ENCODE data around the gene KLHDC3. TPM values are rescaled to one million over a fixed set of nuclear protein-coding genes. Genes with fewer than 3 reads are reported as not detected.
"Not testable (repeated sequence)": the region's sequence is repeated elsewhere in the genome, so short reads cannot be mapped to it uniquely, and the experiment has no call there.

KLHDC3 gene
- total RNA-seq, 1 donor from 2014 or later = 104 TPM

- Mint-ChIP-seq H3K4me3 (no peak overlapping the region), H3K27ac (no peak overlapping the region), H3K36me3 (peaks cover 18% of the 10 kb centered on the region), H3K27me3 (no peaks in the 10 kb centered on the region), H3K4me1 (ENCODE audit: unreplicated experiment) (no peaks in the 10 kb centered on the region), H3K9me3 (no peaks in the 10 kb centered on the region)
- DNase-seq (ENCODE audit: extremely low spot score, unreplicated experiment) = no peak
- no peak for TF ChIP-seq CTCF (conservative IDR thresholded peaks at IDR 0.05)
Measured at GRCh38 chr6:43037197-43037596, 23.1 kb downstream of the KLHDC3 start.

GRCh38 chr6:43037706-43038105 is 23.7 kb downstream of the KLHDC3 start:
- no peaks in the 10 kb centered on the region for H3K4me1 Mint-ChIP-seq (ENCODE audit: unreplicated experiment)

GRCh38 chr6:43038727-43039126 is 24.7 kb downstream of the KLHDC3 start:
- Mint-ChIP-seq H3K27me3 (no peaks in the 10 kb centered on the region), H3K27ac (no peak overlapping the region), H3K4me3 (no peak overlapping the region), H3K4me1 (ENCODE audit: unreplicated experiment) (no peaks in the 10 kb centered on the region), H3K9me3 (no peaks in the 10 kb centered on the region), H3K36me3 (peaks cover 18% of the 10 kb centered on the region)
- TF ChIP-seq CTCF (conservative IDR thresholded peaks at IDR 0.05) = no peak
- no peak for DNase-seq (ENCODE audit: extremely low spot score, unreplicated experiment)

More at GRCh38 chr6:43037706-43038105, 23.7 kb downstream of the KLHDC3 start:
- DNase-seq (ENCODE audit: extremely low spot score, unreplicated experiment) = no peak
- no peak for TF ChIP-seq CTCF (conservative IDR thresholded peaks at IDR 0.05)
- H3K27ac Mint-ChIP-seq = no peak overlapping the region
- peaks cover 22% of the 10 kb centered on the region for H3K36me3 Mint-ChIP-seq
- H3K4me3 Mint-ChIP-seq = no peak overlapping the region
- no peaks in the 10 kb centered on the region for H3K27me3 Mint-ChIP-seq
- H3K9me3 Mint-ChIP-seq = no peaks in the 10 kb centered on the region

GRCh38 chr6:43040542-43041257 is 26.7 kb downstream of the KLHDC3 start:
- DNase-seq (ENCODE audit: extremely low spot score, unreplicated experiment) = no peak
- Mint-ChIP-seq H3K36me3 (peaks cover 18% of the 10 kb centered on the region), H3K4me3 (no peak overlapping the region), H3K27ac (no peak overlapping the region), H3K9me3 (no peaks in the 10 kb centered on the region), H3K27me3 (no peaks in the 10 kb centered on the region), H3K4me1 (ENCODE audit: unreplicated experiment) (no peaks in the 10 kb centered on the region)
- TF ChIP-seq CTCF (conservative IDR thresholded peaks at IDR 0.05) = no peak

GRCh38 chr6:43041475-43041874 is 27.4 kb downstream of the KLHDC3 start:
- peaks cover 18% of the 10 kb centered on the region for H3K36me3 Mint-ChIP-seq
- H3K4me3 Mint-ChIP-seq; H3K27me3 Mint-ChIP-seq; H3K9me3 Mint-ChIP-seq; H3K27ac Mint-ChIP-seq; DNase-seq (ENCODE audit: extremely low spot score, unreplicated experiment); H3K4me1 Mint-ChIP-seq (ENCODE audit: unreplicated experiment): not testable (repeated sequence)

GRCh38 chr6:43043310-43043709 is 29.3 kb downstream of the KLHDC3 start:
- H3K27ac Mint-ChIP-seq = no peak overlapping the region
- no peaks in the 10 kb centered on the region for H3K4me1 Mint-ChIP-seq (ENCODE audit: unreplicated experiment)
- no peaks in the 10 kb centered on the region for H3K9me3 Mint-ChIP-seq
- DNase-seq (ENCODE audit: extremely low spot score, unreplicated experiment) = no peak
- H3K27me3 Mint-ChIP-seq = no peaks in the 10 kb centered on the region
- peaks cover 12% of the 10 kb centered on the region for H3K36me3 Mint-ChIP-seq
- TF ChIP-seq CTCF (conservative IDR thresholded peaks at IDR 0.05) = no peak
- H3K4me3 Mint-ChIP-seq = no peak overlapping the region
